ENCODE data around the gene PLCD1. TPM values are rescaled to one million over a fixed set of nuclear protein-coding genes. Genes with fewer than 3 reads are reported as not detected.

PLCD1 gene
- total and polyA plus RNA-seq, 2 experiments from 2014 or later, result 18.8 to 21.4 TPM

- Histone ChIP-seq H3K36me3 (ENCODE audit: low read depth) (no peaks in the 10 kb centered on the region), H3K4me2 (ENCODE audit: unreplicated experiment) (no peak overlapping the region), H3K9me2 (ENCODE audit: insufficient read depth) (no peaks in the 10 kb centered on the region), H3K4me3 (no peak overlapping the region), H3K27me3 (replicated peaks; ENCODE audit: insufficient read depth) (no peaks in the 10 kb centered on the region), H3F3A (ENCODE audit: insufficient read depth) (peaks cover 17% of the 10 kb centered on the region), H3K9ac (no peak overlapping the region), H3K27ac (no peak overlapping the region), H4K20me1 (ENCODE audit: insufficient read depth) (no peaks in the 10 kb centered on the region), H3K9me3 (ENCODE audit: low read depth) (no peaks in the 10 kb centered on the region), H3K4me1 (ENCODE audit: insufficient read depth) (peaks cover 21% of the 10 kb centered on the region), H2AFZ (no peak overlapping the region), H3K79me2 (ENCODE audit: insufficient read depth) (no peaks in the 10 kb centered on the region)
- WGBS, 2 experiments (ENCODE audit: low coverage in 1 of 2, low lambda C conversion rate in 2 of 2, missing lambda C conversion rate in 2 of 2), result 94 to 100% methylated on average over 1 of the region's 1 CpG
- no peak for DNase-seq
- in situ Hi-C loops (cut with MboI), result no loop called here
- TF ChIP-seq EZH2 (IDR thresholded peaks at IDR 0.05; ENCODE audit: insufficient read depth, poor library complexity, severe bottlenecking), result no peak
- TF ChIP-seq EZH2phosphoT487 (IDR thresholded peaks at IDR 0.05; ENCODE audit: insufficient read depth, low read depth), result no peak
Observed at GRCh38 chr3:38032328-38032865, 3.0 kb upstream of the PLCD1 start.

- Histone ChIP-seq H3K9me3 (ENCODE audit: low read depth) (no peaks in the 10 kb centered on the region), H3K9ac (peak overlapping the region; percentile 82), H3K9me2 (ENCODE audit: insufficient read depth) (no peaks in the 10 kb centered on the region), H3K79me2 (ENCODE audit: insufficient read depth) (no peaks in the 10 kb centered on the region), H3K4me3 (no peak overlapping the region), H3K4me2 (ENCODE audit: unreplicated experiment) (peak overlapping the region; percentile 15), H3F3A (ENCODE audit: insufficient read depth) (peaks cover 17% of the 10 kb centered on the region), H4K20me1 (ENCODE audit: insufficient read depth) (no peaks in the 10 kb centered on the region), H3K36me3 (ENCODE audit: low read depth) (no peaks in the 10 kb centered on the region), H3K27me3 (replicated peaks; ENCODE audit: insufficient read depth) (no peaks in the 10 kb centered on the region), H2AFZ (peak overlapping the region; percentile 66), H3K4me1 (ENCODE audit: insufficient read depth) (peaks cover 21% of the 10 kb centered on the region), H3K27ac (peak overlapping the region; percentile 68)
- peak; percentile 92 for DNase-seq
- 11 to 12% methylated on average over 9 of the region's 9 CpGs for WGBS, 2 experiments (ENCODE audit: low coverage in 1 of 2, low lambda C conversion rate in 2 of 2, missing lambda C conversion rate in 2 of 2)
- in situ Hi-C loops (cut with MboI), result no loop called here
- no peak for TF ChIP-seq EZH2phosphoT487 (IDR thresholded peaks at IDR 0.05; ENCODE audit: insufficient read depth, low read depth)
- no peak for TF ChIP-seq EZH2 (IDR thresholded peaks at IDR 0.05; ENCODE audit: insufficient read depth, poor library complexity, severe bottlenecking)
Observed at GRCh38 chr3:38031022-38031994, 1.9 kb upstream of the PLCD1 start.

GRCh38 chr3:38030126-38031021 is 932 bp upstream of the PLCD1 start:
- Histone ChIP-seq H3K27ac (peak overlapping the region; percentile 68), H3K4me2 (ENCODE audit: unreplicated experiment) (peak overlapping the region; percentile 51)
- peak; percentile 26 for DNase-seq

More at GRCh38 chr3:38030126-38031021, 932 bp upstream of the PLCD1 start:
- H3K4me1 ChIP-seq (ENCODE audit: insufficient read depth), result peaks cover 30% of the 10 kb centered on the region
- H3K9ac ChIP-seq, result peak overlapping the region; percentile 82
- in situ Hi-C loops (cut with MboI), result no loop called here
- H3F3A ChIP-seq (ENCODE audit: insufficient read depth), result peaks cover 26% of the 10 kb centered on the region
- no peaks in the 10 kb centered on the region for H3K27me3 ChIP-seq (replicated peaks; ENCODE audit: insufficient read depth)
- H3K79me2 ChIP-seq (ENCODE audit: insufficient read depth), result no peaks in the 10 kb centered on the region
- TF ChIP-seq EZH2phosphoT487 (IDR thresholded peaks at IDR 0.05; ENCODE audit: insufficient read depth, low read depth) (no peak), EZH2 (IDR thresholded peaks at IDR 0.05; ENCODE audit: insufficient read depth, poor library complexity, severe bottlenecking) (no peak)
- H3K4me3 ChIP-seq, result peak overlapping the region; percentile 67
- H4K20me1 ChIP-seq (ENCODE audit: insufficient read depth), result no peaks in the 10 kb centered on the region
- H3K36me3 ChIP-seq (ENCODE audit: low read depth), result no peaks in the 10 kb centered on the region
- no peaks in the 10 kb centered on the region for H3K9me2 ChIP-seq (ENCODE audit: insufficient read depth)
- no peaks in the 10 kb centered on the region for H3K9me3 ChIP-seq (ENCODE audit: low read depth)
- H2AFZ ChIP-seq, result peak overlapping the region; percentile 67
- 19 to 26% methylated on average over 8 of the region's 8 CpGs for WGBS, 2 experiments (ENCODE audit: low coverage in 1 of 2, low lambda C conversion rate in 2 of 2, missing lambda C conversion rate in 2 of 2)

Measured in GM23248 (cell line).